Skin of body (tissue), 2 donors: Measurements from ENCODE around the gene PNMA6E. TPM values are rescaled to one million over a fixed set of nuclear protein-coding genes. Genes with fewer than 3 reads are reported as not detected.
"Not testable (repeated sequence)": the region's sequence is repeated elsewhere in the genome, so short reads cannot be mapped to it uniquely, and the experiment has no call there.

Source experiments
- DNase-seq: peaks from one replicate; lab custom pipeline; 2025; lab: John Stamatoyannopoulos, UW
- total RNA-seq: library from RNA; depleted of rRNA; stranded (reverse); fragments of >200 nt; gene quantifications from one replicate; pipeline ENCODE4 v1.2.3, GENCODE V29; 2014

PNMA6E gene
- total RNA-seq, 1 donor from 2014 or later = not detected

GRCh38 chrX:153386097-153386496 is 15.1 kb downstream of the PNMA6E start:
- no peak for DNase-seq

GRCh38 chrX:153384973-153385372 is 16.2 kb downstream of the PNMA6E start:
- not testable (repeated sequence) for DNase-seq

DNA sequence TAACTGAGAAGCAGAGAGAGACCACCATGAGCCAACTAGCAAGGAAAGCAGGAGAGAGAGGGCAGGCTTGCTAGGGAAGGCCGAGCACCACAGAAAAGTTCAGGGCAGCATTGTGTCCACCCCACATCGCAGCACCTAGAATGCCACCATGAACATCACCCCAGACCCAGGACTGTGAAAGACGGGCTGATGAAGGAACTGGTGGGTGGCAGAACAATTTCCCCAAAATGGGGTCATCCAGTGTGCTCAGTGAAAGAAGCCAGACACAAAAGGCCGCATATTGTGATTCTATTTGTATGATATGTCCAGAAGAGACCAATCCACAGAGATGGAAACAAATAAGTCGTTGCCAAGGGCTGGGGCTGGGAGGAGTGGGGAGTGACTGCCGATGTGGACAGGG is 16.8 kb downstream of the PNMA6E start:
- DNase-seq = no peak

DNA sequence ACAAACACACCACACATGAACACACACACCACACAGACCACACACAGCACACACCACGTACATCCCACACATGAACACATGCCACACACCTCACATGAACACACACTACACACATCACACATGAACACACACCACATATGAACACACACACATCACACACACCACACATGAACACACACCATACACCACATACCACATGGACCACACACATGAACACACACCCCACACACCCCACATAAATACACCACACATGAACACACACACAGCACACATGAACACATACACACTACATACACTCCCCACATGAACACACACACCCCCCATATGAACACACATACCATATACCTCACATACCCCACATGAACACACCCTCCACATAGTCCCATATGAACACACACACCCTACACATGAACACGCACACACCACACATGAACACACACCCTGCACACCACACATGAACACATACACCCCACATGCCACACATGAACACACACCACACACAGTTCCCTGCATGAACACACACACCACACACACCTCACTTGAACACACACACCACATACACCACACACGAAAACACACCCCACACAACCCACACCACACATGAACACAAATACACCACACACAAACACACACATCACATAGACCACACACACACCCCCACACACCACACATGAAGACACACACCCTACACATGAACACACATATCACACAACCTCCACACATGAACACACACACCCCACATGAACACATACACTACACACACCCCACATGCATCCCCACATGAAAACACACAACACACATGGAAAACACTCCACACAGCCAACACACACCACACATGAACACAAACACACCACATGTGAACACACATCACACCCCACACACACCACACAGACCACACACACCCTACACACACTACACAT is 18.3 kb downstream of the PNMA6E start:
- DNase-seq = no peak

DNA sequence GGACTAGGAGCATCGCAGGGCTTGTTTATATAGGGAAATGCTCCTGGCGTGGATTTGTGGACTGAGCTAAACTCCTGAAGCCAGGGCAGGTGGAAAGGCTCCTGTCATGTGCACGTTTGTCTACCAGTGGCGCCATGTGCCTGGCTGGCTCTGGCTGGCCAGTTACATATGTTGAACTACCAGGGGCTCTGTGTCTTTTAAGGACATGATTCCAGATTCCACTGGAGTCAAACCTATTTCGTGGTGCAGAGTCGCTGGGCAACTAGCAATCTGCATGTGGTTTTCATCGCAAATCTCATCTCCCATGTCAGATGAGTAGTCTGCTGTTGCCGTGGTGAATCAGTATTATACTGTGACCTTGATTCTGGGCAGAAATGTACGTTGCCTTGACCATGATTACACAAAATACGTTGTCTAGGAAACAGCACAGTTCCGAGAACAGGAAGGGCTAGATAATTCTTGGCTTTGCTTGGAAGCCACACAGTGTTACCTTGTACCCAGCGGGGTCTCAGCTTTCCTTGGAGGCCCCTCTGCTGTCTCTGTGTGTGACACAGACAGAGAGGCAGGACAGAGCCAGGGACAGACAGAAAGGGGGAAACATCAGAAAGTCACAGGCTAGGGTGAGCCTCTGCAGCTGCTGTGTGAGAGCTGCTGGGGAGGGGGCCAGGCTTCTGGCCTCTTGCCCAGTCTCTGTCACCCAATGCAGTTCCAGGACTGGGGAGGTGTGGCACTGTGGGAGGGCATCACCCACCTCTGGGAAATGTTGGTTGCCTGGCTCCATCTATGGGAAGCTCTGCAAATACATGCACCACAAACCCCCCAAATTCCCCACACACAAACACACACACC is 19.2 kb downstream of the PNMA6E start:
- peak; percentile 49 for DNase-seq

DNA sequence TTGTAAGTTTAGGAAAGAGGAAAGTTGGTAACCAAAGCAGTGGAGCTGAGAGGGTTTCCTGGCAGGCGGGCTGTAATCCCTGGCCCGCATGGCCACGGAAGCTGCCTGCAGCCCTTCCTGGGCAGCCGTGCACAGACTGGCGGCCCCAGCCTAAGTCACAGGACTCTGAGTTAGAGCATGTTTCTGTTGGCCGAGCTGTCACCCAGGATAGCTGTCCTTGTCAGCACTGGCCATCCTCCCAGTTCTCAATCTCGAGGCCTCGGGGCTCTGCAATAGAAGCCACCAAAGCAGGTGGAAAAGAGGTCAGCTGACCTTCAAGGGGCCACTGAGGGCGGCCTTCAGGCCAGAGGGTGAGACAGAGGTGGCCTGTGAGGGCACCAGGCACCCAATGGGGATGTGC is 20.5 kb downstream of the PNMA6E start:
- DNase-seq = no peak

DNA sequence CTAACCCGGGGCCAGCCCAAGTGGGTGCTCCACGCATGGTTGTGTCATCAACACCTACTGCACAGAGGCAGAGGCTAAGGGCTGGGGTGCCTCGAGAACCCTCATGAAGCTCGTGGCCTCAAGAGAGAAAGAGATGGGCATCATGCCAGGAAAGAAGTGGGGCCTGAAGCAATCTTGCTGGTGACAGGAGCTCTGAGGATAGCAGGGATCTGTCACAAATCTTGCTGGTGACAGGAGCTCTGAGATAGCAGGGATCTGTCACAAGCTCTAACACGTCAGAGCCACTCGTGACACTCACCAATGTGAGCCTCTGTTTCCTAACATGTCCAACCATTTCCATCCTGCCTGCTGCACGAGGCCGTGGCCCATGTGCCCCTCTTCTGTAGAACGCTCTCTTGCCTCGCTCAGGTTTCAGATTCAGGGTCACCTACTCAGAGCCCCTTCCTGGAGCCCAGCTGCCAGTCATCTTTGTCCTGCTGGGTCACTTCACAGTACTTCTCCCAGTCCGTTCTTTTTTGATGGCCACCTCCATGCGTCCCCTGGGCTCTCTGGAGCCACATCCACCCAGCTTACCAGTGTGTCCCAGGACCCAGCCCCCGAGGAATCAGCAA is 21.1 kb downstream of the PNMA6E start:
- no peak for DNase-seq

GRCh38 chrX:153379508-153379907 is 21.6 kb downstream of the PNMA6E start:
- DNase-seq = no peak

DNA sequence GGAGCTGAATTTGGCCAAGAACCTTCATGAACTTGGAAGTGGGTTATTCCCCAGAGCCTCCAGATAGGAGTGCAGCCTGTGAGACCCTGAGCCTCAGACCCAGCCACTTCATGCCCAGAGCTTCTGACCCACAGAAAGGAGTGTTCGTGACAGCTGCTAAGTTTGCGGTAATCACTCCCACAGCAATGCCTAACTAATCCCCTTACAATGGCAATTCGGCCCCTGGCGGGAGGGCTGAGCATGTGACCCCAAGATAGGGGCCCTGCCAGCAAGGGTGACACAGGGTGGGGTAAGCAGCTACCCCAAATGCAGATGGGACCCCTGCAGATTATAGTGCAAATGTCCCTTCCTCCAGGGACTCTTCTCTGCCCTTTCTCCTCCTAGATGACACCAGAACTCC is 22.5 kb downstream of the PNMA6E start:
- DNase-seq = no peak

- DNase-seq = no peak
Measured at GRCh38 chrX:153377727-153378126, 23.4 kb downstream of the PNMA6E start.

DNA sequence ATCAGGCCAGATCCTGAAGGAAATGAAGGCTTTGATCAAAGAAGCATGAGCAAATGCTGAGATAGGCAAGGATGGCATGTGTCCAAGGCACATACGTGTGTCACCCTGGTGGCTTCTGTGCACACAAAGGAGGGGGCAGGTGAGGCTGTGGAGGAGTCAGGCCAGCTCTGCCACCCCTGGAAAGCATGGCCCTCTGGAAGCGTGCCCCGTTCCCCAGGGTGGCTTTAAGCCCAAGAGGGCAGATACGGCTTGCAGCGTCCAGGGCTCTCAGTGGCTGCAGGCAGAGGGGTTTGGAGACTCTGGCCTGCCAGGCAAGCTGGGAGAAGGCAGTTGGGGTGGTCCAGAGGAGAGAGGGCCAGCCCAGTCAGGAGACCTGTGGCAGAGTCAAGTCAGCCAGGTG is 25.6 kb downstream of the PNMA6E start:
- DNase-seq = no peak

- no peak for DNase-seq
Measured at GRCh38 chrX:153374426-153374825, 26.7 kb downstream of the PNMA6E start.

- no peak for DNase-seq
Measured at GRCh38 chrX:153372949-153373348, 28.2 kb downstream of the PNMA6E start.

GRCh38 chrX:153371256-153371655 is 29.9 kb downstream of the PNMA6E start:
- no peak for DNase-seq

DNA sequence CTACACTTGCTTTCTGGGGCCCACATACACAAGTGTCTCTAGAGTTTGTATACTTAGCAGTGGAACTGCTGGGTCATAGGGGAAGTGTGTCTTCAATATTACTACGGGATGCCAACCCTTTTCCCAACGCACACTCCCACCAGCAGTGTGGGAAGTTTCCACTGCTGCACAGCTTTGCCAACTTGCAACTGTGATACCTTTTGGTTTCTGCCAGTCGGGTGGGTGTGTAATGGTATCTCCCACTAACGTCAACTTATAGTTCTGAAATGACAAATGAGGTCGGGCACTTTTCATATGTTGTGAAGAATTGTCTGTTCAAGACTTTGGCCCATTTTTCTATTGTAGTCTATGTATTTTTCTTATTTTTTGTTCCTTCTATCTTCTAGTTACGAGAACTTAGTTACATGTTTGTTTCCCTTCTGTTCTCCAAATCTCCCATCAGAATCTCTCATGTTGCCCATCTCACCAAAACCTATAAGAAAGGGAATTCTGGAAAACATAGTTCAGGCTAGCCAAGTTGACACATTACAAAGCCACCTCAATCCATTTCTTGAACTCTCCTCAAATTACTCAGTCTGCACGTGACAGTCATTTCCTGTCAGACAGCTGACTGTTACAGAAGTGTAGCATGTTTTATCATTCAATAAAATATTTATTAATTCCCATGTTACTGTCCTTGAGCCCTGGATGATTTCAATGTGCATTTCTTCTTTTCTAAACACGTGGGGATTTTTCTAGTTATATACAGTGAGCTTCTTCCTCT is 30.7 kb downstream of the PNMA6E start:
- no peak for DNase-seq

DNA sequence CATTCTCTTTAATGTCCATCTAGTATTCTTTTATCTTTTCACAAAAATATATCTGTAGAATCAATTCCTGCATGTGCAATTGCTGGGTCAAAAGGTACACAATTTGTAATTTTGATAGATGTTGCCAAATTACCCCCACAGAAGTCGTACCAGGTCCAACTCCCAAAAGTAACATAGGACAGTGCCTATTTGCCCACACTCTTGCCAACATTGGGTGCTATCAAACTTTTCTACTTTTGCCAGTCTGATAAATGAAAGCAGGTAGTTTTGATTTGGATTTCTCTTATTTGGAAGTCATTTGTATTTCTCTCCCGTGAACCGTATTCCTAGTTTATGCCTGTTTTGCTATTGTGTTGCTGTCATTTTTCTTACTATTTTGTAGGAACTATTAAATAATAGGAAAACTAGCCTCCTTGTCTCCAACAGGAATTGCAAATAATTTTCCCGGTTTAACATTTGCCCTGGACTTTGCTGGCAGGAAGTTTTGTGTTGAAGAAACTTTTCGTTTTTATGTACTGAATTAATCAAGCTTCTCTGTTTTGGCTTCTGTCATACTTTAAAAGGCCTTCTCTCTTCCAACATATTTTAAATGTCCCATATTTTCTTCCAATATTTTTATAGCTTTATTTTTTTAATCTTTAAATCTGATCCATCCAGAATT is 34.1 kb downstream of the PNMA6E start:
- DNase-seq = no peak

DNA sequence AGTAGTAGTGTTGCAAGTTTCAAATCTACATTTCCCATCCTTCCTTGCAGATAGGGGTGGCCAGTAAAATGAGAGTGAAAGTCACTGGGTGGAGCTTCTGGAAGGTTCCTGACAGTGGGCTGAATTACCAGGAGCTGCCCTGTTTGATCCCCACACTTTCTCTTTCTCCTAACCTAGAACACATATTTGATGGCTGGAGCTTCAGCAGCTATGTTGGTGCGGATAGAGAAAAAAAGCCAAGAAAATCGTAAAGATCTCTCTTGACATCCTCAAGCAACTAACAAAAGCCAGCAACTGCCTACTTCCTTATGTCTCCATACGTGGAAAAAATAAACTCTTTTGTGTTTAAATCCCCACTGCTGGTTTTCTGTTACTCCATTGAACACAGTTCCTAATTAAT is 35.0 kb downstream of the PNMA6E start:
- no peak for DNase-seq

GRCh38 chrX:153365670-153366069 is 35.5 kb downstream of the PNMA6E start:
- DNase-seq = no peak

DNA sequence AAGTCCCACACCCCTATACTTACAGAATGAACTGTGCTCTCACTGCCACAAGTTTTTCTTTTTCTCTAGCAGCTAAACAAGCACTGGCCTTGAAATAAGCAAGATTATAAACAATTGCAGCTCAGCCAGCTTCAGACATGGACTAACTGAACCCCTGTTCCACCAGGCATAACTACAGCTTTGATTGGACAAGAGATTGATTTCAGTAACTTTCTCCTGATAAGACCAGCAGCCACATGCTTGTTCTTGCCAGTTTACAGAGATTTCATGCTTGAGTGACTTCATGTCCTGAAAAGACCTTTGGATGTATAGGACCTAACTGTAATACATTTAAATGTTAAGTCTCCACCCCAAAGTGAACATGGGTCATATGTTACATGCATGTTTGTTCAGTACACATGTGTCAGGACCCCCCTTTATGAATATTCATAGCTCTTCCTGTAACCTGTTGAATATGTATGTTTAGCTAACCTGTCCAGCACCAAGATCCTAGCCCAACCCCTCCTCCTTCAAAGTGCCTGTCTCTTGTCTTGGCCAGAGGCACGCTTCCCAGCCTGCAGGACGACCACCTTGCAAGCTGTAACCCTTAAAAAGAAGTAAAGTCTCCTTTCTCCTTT is 39.3 kb downstream of the PNMA6E start:
- DNase-seq = no peak

DNA sequence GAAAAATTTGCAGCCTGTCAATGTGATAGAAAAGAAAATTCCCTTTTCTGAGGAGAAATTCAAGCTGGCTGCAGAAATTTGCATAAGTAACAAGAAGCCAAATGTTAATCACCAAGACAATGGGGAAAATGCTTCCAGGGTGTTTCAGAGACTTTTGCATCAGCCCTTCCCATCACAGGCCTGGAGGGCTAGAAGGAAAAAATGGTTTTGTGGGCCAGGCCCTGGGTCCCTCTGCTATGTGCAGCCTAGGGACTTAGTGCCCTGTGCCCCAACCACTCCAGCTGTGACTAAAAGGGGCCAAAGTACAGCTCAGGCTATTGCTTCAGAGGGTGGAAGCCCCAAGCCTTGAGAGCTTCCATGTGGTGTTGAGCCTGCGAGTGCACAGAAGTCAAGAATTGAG is 43.3 kb downstream of the PNMA6E start:
- no peak for DNase-seq
